Left hindlimb (tissue), 1 donor: ENCODE results near the gene SORT1.
A peak's percentile ranks its signal among the peaks of the same experiment; 100 is the strongest.
"Not testable (repeated sequence)": the region's sequence is repeated elsewhere in the genome, so short reads cannot be mapped to it uniquely, and the experiment has no call there.

Experiments
- DNase-seq: peaks from one replicate; pipeline ENCODE4 v3.0.0-alpha.2; 2018

Gene SORT1

DNA sequence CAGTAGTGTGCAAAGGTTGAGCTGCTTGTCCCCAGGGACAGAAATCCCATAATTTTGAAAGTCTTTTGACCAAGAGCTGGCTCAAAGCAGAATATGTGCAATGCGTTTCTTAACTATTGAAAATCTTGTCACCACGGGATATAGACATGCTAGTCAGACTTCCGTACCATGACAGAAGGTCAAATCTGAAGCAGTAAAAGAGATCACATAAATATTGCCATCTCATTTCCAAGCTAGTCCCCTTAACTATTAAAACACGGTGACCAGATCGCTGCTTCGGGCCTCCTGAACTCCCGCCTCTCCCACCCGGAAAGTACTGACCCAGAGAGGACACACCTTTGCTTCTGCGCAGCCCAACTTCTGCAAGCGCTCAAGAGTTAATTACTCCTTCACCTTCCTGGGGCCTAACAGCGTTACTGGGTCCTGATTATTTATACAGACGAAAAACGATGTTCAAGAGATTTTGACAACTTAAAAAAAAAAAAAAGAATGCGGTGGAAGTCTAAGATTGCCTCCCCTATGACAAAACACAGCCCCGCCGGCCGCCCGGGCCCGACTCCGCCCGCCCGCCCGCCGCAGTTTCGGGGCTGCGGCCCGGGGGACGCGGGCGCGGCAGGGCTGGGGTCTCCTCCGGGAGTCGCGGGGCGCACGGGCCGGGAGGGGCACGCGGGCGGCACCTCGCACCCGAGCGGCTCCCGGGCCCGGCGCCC is 692 bp downstream of the SORT1 start:
- no peak for DNase-seq

DNA sequence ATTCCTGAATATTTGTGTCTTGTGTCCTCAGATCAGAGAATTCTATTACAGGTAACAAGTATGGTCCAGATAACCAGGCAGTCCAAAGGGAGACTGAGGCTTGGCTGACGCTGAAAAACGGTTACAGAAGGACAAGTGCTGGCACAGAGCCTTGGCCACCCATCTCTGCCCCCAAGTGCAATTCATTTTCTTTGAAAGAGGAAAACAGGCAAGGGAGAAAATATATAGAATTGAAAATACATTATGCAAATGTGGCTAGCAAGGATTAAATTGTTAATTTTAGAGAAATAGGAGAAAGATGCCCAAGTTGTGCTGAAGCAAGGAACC is 1.2 kb downstream of the SORT1 start:
- no peak for DNase-seq

DNA sequence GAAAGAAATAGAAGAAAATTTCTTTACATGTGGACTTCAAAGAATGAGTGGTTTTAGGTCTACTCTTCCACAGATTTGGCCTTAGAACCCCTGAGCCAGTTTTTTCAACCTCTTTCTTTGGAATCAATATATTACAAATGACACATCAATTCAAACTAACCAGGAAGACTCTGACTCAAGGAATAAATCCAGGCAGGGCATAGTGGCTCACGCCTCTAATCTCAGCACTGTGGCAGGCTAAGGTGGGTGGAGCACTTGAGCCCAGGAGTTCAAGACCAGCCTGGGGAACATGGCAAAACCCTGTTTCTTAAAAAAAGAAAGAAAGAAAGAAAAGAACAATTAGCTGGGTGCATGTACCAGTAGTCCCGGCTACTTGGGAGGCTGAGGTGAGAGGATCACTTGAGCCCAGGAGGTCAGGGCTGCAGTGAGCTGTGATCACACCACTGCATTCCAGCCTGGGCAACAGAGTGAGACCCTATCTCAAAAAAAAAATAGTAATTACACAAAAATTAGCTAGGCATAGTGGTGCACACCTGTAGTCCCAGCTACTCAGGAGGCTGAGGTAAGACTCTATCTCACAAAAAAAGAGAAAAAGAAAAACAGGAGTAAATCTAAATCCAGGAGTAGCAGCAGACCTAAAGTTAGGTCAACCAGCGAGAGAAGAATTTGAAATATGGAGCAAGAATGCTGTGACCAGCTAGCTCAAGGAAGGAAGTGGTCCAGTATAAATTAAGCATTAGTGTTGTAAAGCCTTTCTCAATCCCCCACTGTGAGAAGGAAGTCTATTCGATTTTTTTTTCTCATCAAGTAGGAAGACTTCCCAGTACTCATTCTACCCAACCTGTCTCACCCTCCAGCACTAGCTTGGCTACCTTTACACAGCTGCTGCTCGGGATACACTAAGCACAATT is 1.9 kb downstream of the SORT1 start:
- no peak for DNase-seq

DNA sequence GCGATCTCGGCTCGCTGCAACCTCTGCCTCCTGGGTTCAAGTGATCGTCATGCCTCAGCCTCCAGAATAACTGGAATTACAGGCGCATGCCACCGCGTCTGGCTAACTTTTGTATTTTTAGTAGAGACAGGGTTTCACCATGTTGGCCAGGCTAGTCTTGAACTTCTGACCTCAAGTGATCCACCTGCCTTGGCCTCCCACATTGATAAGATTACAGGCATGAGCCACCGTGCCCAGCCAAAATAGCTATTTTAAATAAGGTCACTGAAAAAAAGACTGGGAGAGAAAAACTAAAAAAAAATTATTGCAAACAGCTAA is 2.5 kb downstream of the SORT1 start:
- not testable (repeated sequence) for DNase-seq

DNA sequence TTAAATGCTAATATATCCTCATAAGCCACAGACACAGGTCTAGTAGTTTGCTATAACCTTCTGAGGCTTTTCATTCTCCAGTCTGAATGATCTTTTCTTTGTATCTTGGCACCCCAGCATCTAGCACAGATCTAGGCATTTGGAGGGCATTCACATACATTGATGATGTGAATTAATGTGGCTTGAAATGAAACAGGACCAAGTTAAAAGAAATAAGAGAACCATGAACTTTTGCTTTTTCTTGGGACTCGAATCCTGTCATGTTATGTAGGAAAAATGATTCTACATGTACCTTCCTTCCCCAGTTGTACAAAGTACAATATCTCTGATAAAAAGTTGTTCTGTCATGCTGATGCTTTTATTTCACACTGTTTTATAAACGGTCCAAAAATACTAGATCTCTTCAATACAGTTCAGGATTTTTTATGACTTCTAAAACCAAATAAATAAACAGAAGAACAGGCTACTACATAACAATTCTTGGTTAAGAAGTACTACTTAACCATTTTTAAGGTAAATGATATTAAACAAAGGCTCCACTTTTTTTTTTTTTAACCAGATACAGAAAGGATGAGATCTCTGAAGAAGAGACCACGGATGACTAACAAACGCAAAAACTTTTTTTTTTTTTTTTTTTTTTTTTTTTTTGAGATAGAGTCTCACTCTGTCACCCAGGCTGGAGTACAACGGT is 3.0 kb downstream of the SORT1 start:
- DNase-seq, result no peak

DNA sequence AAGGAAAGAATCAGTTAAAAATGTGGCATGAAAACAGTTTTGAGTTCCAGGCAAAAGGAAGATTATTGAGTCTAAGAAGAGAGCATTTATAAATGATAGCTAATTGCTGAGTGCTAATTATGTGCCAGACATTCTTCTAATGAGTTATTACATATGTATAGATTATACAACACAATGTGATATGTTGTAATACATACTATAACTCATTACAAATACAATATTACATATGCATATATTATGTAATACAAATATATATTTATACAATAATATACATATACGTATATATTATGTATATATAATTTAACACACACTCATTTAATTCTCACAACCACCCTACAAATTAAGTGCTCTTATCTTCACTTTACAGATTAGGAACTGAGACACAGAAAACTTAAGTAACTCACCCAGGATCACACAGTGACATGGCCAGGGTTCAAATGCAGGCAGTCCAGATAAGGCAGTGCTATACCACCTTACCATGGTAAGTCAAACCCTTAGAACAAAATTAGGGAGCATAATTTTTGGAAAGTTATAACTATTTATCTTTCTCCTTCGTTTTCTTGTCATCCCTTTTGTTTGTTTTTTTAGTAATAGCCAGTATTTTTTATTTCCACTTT is 4.0 kb downstream of the SORT1 start:
- no peak for DNase-seq

DNA sequence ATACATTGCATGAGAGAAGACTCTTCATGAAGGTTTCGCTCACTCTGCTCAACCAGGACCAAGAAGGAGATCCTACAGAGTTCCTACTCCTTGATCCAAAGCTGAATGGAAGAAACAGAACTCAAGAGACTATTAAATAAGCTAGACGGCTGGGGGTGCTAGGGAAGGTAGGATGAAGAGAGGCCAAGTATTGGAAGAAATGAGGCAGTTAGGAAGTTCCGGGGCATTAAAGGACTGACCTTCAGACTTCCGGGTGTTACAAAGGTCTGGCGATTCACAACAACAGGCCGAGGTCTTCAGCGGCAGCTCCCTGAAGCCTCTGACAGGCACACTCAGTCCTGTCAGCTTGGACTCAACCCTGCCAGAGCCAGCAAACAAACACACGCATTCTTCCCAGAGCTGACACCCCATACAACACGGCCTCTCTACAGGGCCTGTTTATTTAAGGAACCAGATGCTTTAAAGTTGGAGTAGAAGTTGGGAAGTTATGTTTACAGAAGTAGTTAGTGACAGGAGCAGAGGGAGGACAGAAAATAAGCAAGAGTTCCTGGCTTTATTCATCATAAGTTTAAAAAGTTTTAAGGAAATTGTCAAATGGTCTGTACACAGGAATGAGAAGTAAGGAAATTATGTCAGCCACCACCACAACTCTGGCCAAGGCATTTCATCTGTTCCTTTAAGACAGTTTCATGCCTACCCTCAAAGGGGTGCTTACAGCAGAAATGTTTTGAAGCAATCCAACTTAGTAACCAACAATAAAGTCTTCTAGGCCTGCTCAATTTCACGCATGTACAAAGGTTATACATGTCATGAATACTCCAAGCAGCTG is 4.7 kb downstream of the SORT1 start:
- peak; percentile 55 for DNase-seq

DNA sequence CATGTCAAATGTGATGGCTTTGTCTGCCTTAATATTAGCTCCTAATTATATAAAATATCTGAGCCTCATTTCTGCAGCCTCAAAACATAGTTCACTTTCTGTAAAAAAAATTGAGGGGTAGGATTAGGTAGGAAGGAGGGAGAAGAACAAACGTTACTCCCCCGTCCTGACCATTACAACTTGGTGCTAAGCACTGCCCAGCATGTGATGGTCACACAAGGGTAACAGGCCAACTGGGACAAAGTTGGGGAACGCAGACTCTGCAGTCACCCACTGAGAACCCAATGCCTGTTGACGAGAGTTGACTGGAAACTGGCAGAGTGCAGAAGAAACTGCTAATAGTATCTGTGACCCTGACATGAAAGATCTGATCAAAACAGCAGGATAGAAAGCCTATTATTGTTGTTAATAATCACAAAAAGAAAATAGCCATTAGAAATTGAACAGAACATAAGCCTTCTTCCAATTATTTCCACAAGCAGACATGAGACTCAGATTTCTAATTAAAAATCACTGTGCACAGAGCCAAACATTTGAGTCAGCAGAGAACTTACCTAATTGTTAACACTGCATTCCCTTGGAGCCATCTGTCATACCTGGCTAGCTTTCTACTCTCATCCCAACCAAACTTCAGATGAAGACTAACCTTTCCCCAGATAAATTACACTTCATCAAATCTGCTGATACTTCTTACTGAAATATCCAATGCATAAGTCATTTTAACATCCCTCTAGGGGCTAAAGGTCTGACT is 5.5 kb downstream of the SORT1 start:
- no peak for DNase-seq

DNA sequence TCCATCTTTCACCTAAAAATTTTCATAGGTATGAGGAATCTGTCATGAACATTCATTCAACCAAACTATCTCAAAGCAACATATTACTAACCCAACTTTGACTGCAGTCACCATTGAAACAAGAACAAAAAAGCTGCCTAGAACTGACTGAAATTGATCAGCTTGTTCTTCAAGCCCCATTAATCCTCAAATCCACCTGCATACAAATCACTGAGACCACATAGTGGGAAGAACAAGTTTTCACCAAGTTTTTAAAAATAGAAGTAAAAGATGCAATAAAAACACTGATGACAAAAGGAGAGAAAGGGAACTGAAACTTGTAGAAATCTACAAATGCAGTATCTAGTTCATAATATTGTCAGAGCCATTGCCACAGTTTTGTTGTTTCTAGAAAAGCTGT is 6.1 kb downstream of the SORT1 start:
- no peak for DNase-seq

DNA sequence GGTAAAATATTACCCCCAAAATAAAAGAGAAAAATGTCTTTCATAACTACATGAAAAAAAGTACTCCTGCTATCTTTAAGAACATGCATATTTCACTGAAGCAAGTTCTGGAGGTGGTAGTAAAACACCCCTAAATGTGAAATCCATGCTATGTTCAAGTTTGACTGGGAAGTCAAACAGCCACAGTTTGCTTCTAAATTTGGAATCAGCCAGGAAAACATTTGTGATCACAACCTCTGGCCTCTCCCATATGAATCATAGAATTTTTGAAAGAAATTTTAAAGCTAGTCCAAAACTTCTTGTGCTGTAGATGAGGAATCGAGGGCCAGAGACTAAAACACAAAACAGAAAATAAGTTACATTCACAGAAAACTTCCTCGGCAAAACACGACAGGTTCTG is 6.6 kb downstream of the SORT1 start:
- no peak for DNase-seq

DNA sequence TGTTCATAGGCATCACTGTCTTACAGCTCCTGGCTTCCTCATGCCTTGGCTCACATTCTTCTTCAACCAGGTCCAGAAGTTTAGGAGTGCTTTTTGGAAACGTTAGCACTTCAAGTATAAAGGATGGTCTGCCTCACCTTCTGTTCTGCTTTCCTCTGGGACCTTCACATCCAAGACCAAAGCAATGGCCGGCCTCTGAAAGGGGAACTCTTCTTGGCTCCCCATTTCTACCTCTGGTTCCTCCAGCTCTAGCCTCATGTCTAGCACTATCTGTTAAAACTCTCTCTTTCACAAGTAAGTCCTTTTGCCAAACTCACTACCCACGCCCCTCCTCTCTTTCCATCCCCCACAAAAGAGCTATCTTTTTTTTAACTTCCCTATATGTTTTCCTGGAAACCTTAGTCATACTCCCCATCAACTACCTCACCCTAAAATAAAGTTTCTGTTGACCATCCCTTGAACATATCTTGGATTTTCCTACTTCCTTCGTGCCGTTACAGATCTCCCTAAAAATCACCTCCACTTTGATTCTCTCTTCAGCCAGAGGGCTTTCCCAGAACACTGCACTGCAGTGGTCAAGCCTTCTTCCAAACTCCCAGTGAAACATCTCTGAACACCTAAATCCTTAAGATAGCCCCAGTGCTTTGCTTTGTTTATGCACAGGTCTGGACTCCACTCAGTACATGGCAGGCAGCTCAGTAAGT is 7.9 kb downstream of the SORT1 start:
- DNase-seq, result no peak

DNA sequence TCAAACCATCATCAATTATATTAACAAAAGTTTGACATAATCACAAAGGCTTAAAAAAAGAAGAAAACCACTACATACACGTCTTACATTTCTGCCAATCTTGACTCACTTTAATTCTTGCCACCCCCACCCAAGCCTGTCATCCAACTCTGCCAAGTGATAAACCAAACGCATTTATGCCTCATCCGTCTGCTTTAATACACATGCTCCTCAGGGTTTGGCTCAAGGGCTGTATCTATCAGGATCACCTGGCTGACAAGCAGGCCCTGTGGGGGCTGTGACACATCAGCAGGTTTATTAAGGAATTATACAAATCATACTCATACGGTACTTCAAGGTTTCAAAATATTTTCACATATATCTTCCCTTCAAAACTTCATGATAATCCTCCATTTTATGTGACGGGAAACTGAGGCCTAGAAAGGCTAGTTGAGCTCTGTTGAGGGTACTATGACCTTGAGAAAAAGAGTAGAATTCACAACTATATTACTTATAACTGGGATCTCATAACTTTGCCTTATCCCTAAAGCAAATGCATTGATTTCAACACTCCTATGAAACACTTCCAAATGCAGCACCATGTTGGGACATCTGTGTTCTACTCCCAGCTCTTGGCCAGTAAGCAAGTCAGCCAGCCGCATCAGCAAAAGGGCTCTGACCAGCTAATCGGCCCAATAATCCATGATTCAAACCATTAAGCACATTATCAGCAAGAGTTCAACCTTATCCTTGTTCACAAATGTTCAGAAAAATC is 8.7 kb downstream of the SORT1 start:
- no peak for DNase-seq

DNA sequence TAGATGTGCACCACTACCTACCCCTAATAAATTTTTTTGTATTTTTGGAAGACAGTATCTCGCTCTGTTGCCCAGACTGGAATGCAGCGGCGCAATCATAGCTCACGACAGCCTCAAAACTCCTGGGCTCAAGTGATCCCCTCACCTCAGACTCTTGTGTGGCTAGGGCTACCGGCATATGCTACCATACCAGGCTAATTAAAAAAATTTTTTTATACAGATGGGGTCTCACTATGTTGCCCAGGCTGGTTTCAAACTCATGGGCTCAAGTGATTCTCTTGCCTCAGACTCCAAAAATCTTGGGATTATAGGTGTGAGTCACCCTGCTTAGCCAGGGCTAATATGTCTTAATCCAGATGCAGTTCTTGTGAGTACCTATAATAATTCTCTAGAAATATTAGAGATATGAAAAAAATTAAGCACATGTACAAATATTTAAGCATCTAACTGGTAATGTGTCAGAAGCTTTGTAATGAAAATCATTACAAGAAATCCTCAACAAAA is 9.5 kb downstream of the SORT1 start:
- DNase-seq, result no peak

DNA sequence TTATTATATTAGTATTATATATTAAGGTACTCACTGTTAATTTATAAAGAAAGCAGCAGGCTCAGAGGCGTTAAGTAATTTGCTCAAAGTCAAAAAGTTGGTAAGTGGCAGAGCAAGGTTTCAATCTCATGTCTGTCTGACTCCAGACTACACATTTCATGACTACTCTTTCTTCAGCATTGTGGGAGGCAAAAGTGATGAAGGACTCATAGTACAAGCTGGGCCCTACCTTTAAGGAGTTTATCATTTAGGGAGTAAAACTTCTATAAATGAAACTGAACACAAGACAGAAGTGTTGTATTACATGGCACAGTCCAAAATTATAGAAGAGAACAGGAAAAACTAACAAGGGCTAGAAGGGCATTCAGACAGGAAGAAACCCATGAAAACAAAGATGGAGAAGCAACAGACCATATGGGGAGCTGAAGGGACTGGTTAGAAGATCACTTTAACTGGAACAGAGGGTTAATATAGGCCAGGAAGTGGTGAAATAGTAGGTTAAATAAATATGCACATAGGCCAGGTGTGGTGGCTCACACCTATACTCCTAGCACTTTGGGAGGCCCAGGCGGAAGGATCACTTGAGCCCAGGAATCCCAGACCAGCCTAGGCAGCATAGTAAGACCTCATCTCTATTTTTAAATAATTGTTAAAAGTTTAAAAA is 11.5 kb downstream of the SORT1 start:
- DNase-seq, result no peak

DNA sequence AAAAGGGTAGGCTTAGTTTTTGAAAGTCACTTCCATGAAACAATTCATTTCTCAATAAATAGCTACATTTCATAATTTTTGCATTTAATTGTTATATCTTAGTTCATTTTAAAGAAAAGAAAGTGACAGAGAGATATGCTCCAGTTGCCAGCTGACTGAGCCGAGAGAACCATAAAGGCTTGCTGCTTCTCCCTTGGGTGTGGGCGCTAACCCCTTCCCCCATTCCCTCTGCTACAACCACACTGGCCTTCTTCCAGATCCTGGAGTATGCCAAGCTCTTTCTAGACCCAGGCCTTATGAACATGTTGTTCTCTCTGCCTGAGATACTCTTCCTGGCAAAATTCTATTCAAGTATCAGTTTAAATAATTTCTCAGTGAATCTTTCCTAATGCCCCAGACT is 12.3 kb downstream of the SORT1 start:
- DNase-seq, result no peak

DNA sequence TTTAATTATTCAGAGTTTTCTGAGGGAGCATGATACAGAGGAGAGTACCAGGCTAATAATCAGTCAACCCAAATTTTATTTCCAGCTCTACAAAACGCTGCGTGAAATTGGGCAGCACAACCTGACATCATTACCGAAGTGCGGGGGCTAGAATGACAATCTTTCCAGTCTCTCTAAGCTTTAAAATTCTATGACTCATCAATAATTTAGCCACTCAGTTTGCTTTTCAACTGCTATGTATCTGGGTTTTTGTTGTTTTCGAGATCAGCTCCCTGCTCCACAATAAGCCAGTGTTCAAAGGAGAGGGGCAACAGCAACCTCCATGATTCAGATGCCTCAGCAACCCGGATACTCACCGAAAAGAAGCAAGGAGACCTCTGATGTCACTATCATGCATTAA is 13.9 kb downstream of the SORT1 start:
- no peak for DNase-seq

DNA sequence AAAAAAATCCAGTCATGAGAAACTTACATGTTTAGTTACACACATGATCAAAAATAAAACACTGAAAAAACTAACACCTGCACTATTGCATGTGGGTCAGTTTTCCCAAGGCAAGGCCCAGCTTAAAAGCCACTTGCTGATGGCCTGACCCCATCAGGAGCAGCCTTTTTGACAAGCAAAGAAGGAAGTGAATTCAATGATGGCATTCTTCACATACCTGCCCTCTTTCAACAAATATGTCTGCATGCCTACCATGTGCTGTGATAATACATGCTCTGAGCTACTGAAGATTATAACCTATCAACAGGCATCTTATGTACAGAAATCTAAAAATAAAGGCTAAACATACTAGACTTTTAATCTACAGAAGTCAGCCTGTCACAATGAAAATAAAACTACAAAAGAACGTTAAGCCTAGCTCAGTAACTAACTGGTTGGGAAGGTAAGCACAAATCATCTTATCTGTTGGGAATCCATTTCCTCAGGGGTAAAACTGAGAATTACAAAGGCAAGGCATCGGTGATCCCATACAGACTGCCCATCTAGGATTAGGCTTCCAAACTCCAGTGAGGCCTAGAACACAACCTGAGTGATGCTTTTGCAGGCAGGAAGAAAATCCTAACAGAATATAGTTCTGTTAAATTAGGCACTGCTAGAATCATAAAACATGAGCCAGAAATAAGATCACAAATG is 14.5 kb downstream of the SORT1 start:
- DNase-seq, result no peak

DNA sequence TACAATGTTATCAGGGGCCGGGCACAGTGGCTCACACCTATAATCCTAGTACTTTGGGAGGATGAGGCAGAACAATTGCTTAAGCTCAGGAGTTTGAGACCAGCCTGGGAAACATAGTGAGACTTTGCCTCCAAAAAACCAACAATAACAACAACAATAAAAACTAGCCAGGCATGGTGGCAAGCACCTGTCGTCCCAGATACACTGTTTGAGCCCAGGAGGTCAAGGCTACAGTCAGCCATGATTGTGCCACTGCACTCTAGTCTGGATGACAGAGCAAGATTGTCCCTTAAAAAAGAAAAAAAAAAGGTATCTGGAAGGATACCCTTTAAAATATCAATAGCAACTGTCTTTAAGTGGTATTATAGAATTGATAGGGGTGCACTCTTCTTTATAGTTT is 16.1 kb downstream of the SORT1 start:
- DNase-seq, result no peak

DNA sequence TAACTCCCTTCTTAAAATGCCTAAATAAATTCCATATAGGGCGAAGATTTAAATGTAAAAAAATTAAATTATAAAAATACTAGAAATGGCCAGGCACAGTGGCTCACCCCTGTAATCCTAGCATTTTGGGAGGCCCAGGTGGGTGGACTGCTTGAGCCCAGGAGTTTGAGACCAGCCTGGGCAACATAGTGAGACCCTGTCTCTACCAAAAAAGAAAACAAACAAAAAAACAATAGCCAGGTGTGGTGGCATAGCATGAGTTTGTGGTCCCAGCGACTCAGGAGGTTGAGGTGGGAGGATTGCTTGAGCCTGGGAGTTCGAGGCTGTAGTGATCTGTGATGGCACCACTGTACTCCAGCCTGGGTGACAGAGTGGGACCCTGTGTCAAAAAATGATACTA is 17.8 kb downstream of the SORT1 start:
- DNase-seq, result no peak
